T-cell (primary cell): ENCODE measurements around the gene DAPP1. TPM values are rescaled to one million over a fixed set of nuclear protein-coding genes. Genes with fewer than 3 reads are reported as not detected.

ENCODE experiments used
- ATAC-seq, 4 experiments: fragments of 200-7000 bp in 3 of 4; fragments of 150-1000 bp in 1 of 4; cut with Tn5 transposase; replicated peaks in 1 of 4; 1 replicate in 3 of 4; 2 replicates in 1 of 4; pipeline ENCODE4 v1.10.0; 2021; ENCODE audit warnings: moderate library complexity in 3 of 4, mild to moderate bottlenecking in 2 of 4, moderate number of reproducible peaks in 1 of 4
- CTCF ChIA-PET, 2 donors: fragments of 300-600 bp; sonication (Branson Sonifier 250); formaldehyde crosslinking; loops; one replicate each; lab custom pipeline; 2022; ENCODE audit warnings: antibody characterized with exemption in 2 of 2; lab: Charles Lee
- POLR2A ChIA-PET, 2 donors: fragments of 300-600 bp; sonication (Branson Sonifier 250); formaldehyde crosslinking; loops; one replicate each; lab custom pipeline; 2022; ENCODE audit warnings: antibody characterized with exemption in 2 of 2; lab: Charles Lee
- DNase-seq, 35 experiments: peaks; one replicate each; pipeline versions ENCODE4 v3.0.0 to v3.0.0-alpha.2; 2013 to 2023
- H3K27ac ChIP-seq: one replicate; pipeline ENCODE4 v1.5.1; 2013; ENCODE audit warnings: low read length
- H3K27me3 ChIP-seq, 2 experiments: replicated peaks in 1 of 2; 1 replicate in 1 of 2; 2 replicates in 1 of 2; pipeline versions ENCODE4 v1.6.1 to v1.7.0; 2013; ENCODE audit warnings: low read length in 1 of 2, mixed read lengths in 1 of 2; ENCODE audit not compliant: control insufficient read depth in 2 of 2, insufficient read depth in 2 of 2; ENCODE audit errors: extremely low read depth in 1 of 2
- H3K36me3 ChIP-seq, 2 donors: 1 replicate in 1 of 2; 2 replicates in 1 of 2; pipeline versions ENCODE4 v1.6.1 to v1.7.0; 2013; ENCODE audit warnings: low read length in 1 of 2; ENCODE audit not compliant: control insufficient read depth in 2 of 2, insufficient read depth in 1 of 2; ENCODE audit errors: extremely low read depth in 1 of 2
- H3K4me1 ChIP-seq, 2 experiments: 1 replicate in 1 of 2; 2 replicates in 1 of 2; pipeline versions ENCODE4 v1.6.1 to v1.7.0; 2013; ENCODE audit warnings: low read length in 2 of 2, mixed read lengths in 1 of 2; ENCODE audit not compliant: insufficient read depth in 2 of 2, control insufficient read depth in 1 of 2; ENCODE audit errors: extremely low read depth in 1 of 2
- H3K4me3 ChIP-seq, 2 donors: 1 replicate in 1 of 2; 2 replicates in 1 of 2; pipeline versions ENCODE4 v1.5.1 to v1.7.0; 2013; ENCODE audit warnings: mild to moderate bottlenecking in 2 of 2, low read length in 1 of 2, moderate library complexity in 1 of 2; ENCODE audit not compliant: control insufficient read depth in 1 of 2; ENCODE audit errors: extremely low read depth in 1 of 2
- H3K9me3 ChIP-seq: 2 replicates; pipeline ENCODE4 v1.7.0; 2013
- H3K27ac Mint-ChIP-seq, 2 donors: one replicate each; pipeline ENCODE4 v1.8.0; 2020 to 2021; ENCODE audit warnings: mild to moderate bottlenecking in 2 of 2, mixed read lengths in 2 of 2
- H3K27me3 Mint-ChIP-seq, 2 donors: one replicate each; pipeline ENCODE4 v1.8.0; 2021 to 2022; ENCODE audit warnings: mixed read lengths in 2 of 2
- H3K36me3 Mint-ChIP-seq: one replicate; pipeline ENCODE4 v1.8.0; 2021; ENCODE audit warnings: mixed read lengths
- H3K4me1 Mint-ChIP-seq, 3 donors: one replicate each; pipeline ENCODE4 v1.8.0; 2020 to 2022; ENCODE audit warnings: mixed read lengths in 3 of 3, mild to moderate bottlenecking in 1 of 3
- H3K4me3 Mint-ChIP-seq, 3 donors: one replicate each; pipeline ENCODE4 v1.8.0; 2020 to 2022; ENCODE audit warnings: mild to moderate bottlenecking in 3 of 3, mixed read lengths in 3 of 3, moderate library complexity in 3 of 3
- H3K9me3 Mint-ChIP-seq, 3 donors: one replicate each; pipeline ENCODE4 v1.8.0; 2020 to 2022; ENCODE audit warnings: mixed read lengths in 3 of 3
- WGBS: methylation state at CpG from one replicate; pipeline ENCODE4 v1.1.5; 2013; ENCODE audit warnings: missing lambda C conversion rate; ENCODE audit not compliant: insufficient coverage; 5-methylcytosine and 5-hydroxymethylcytosine counted together
- total RNA-seq, 35 experiments: library from RNA in 6 of 35; stranded (reverse) in 6 of 35; fragments of 120-200 nt in 1 of 35; gene quantifications; one replicate each; pipeline versions ENCODE4 v1.2.1 to v1.2.4 and lab custom pipeline; 2013 to 2026

DAPP1 gene
- total RNA-seq, 5 donors from 2014 or later (not counting 1 experiment from before 2014, with no cell fraction given): 12.9 to 18.7 (median 14.3) TPM

GRCh38 chr4:99844048-99844447 is 27.4 kb downstream of the DAPP1 start:
- Mint-ChIP-seq H3K36me3 (peaks cover 33% of the 10 kb centered on the region), H3K4me3 (no peak overlapping the region), H3K27ac (peak overlapping the region; percentile 5 to 80), H3K9me3 (no peaks in the 10 kb centered on the region), H3K4me1 (peaks cover 40 to 53% (median 42%) of the 10 kb centered on the region in 3 donors), H3K27me3 (no peaks in the 10 kb centered on the region)
- no peak for ATAC-seq
- peaks cover 0 to 4% of the 10 kb centered on the region in 2 donors for H3K36me3 ChIP-seq
- peaks cover 23 to 28% of the 10 kb centered on the region in 2 experiments for H3K4me1 ChIP-seq
- H3K4me3 ChIP-seq: no peak overlapping the region
- 100% methylated on average over 3 of the region's 7 CpGs for WGBS
- no peak overlapping the region for H3K27ac ChIP-seq
- ChIA-PET POLR2A (interaction anchor here in 1 of 2 donors (0.6 kb wide), 1 partner anchor 1900 kb away, joined by 3 read pairs; no protein-coding TSS in a partner anchor), CTCF (no interaction called here)
- no peak for DNase-seq
- H3K9me3 ChIP-seq: no peaks in the 10 kb centered on the region
- H3K27me3 ChIP-seq: no peaks in the 10 kb centered on the region

GRCh38 chr4:99845179-99845578 is 28.6 kb downstream of the DAPP1 start:
- Histone ChIP-seq H3K4me3 (no peak overlapping the region), H3K27ac (peak overlapping the region; percentile 62), H3K4me1 (peaks cover 23 to 28% of the 10 kb centered on the region in 2 experiments), H3K36me3 (no peaks in the 10 kb centered on the region), H3K27me3 (no peaks in the 10 kb centered on the region), H3K9me3 (no peaks in the 10 kb centered on the region)
- H3K4me3 Mint-ChIP-seq: peak overlapping the region in 1 of 3 donors; percentile 56
- H3K36me3 Mint-ChIP-seq: peaks cover 36% of the 10 kb centered on the region
- CTCF ChIA-PET: interaction anchor here (0.8 to 2.6 kb wide), 4 partner anchors 15 to 37 kb away, joined by 3 to 12 read pairs (median 6); partner anchors contain the start of gene DAPP1 (in 1 of the 2)
- POLR2A ChIA-PET: interaction anchor here in 1 of 2 donors (1.1 kb wide), 1 partner anchor 29 kb away, joined by 6 read pairs; the partner anchor contains the start of gene DAPP1
- H3K27me3 Mint-ChIP-seq: no peaks in the 10 kb centered on the region
- H3K9me3 Mint-ChIP-seq: no peaks in the 10 kb centered on the region
- DNase-seq (no peak), ATAC-seq (no peak)
- WGBS: no CpG with 5 or more reads among the region's 1 CpG
- peaks cover 40 to 58% (median 42%) of the 10 kb centered on the region in 3 donors for H3K4me1 Mint-ChIP-seq
- H3K27ac Mint-ChIP-seq: peak overlapping the region; percentile 94 to 96

- H3K9me3 Mint-ChIP-seq: no peaks in the 10 kb centered on the region
- H3K36me3 Mint-ChIP-seq: peaks cover 32% of the 10 kb centered on the region
These were observed 29.3 kb downstream of the DAPP1 start for GRCh38 chr4:99845708-99846469.

GRCh38 chr4:99846891-99847290 is 30.3 kb downstream of the DAPP1 start:
- Mint-ChIP-seq H3K36me3 (peaks cover 22% of the 10 kb centered on the region), H3K4me1 (peaks cover 39 to 60% (median 51%) of the 10 kb centered on the region in 3 donors), H3K4me3 (peak overlapping the region in 2 of 3 donors; percentile 32 to 61), H3K27me3 (no peaks in the 10 kb centered on the region), H3K27ac (peak overlapping the region; percentile 86 to 95), H3K9me3 (no peaks in the 10 kb centered on the region)
- ChIA-PET POLR2A (interaction anchor here (0.5 to 0.8 kb wide), 3 partner anchors 13 to 760 kb away, joined by 3 to 12 read pairs (median 3); no protein-coding TSS in a partner anchor), CTCF (interaction anchor here in 1 of 2 donors (2.6 kb wide), 1 partner anchor 38 kb away, joined by 12 read pairs; no protein-coding TSS in a partner anchor)
- Histone ChIP-seq H3K4me1 (peaks cover 28 to 33% of the 10 kb centered on the region in 2 experiments), H3K27me3 (no peaks in the 10 kb centered on the region), H3K4me3 (no peak overlapping the region), H3K27ac (peak overlapping the region; percentile 62), H3K36me3 (no peaks in the 10 kb centered on the region), H3K9me3 (no peaks in the 10 kb centered on the region)
- ATAC-seq: no peak
- WGBS: no CpG with 5 or more reads among the region's 1 CpG
- no peak for DNase-seq

More at GRCh38 chr4:99845708-99846469, 29.3 kb downstream of the DAPP1 start:
- CTCF ChIA-PET: interaction anchor here (0.7 to 2.6 kb wide), 5 partner anchors 14 to 37 kb away, joined by 3 to 12 read pairs (median 4); partner anchors contain the start of gene DAPP1 (in 1 of the 2)
- Mint-ChIP-seq H3K27me3 (no peaks in the 10 kb centered on the region), H3K27ac (peak overlapping the region; percentile 94 to 96), H3K4me1 (peaks cover 40 to 60% (median 44%) of the 10 kb centered on the region in 3 donors), H3K4me3 (peak overlapping the region; percentile 35 to 56 (median 51))
- DNase-seq (peak in 2 of 35 experiments; percentile 4 to 33), ATAC-seq (peak; percentile 54 to 83 (median 66))
- Histone ChIP-seq H3K9me3 (no peaks in the 10 kb centered on the region), H3K27ac (peak overlapping the region; percentile 62), H3K27me3 (no peaks in the 10 kb centered on the region), H3K4me3 (no peak overlapping the region), H3K4me1 (peaks cover 25 to 28% of the 10 kb centered on the region in 2 experiments), H3K36me3 (no peaks in the 10 kb centered on the region)
- POLR2A ChIA-PET: interaction anchor here (0.5 to 1.1 kb wide), 3 partner anchors 10 to 30 kb away, joined by 3 to 6 read pairs (median 3); partner anchors contain the start of gene DAPP1 (in 1 of the 2)
- no CpG with 5 or more reads among the region's 2 CpGs for WGBS

- Mint-ChIP-seq H3K4me3 (peak overlapping the region; percentile 43 to 61 (median 50)), H3K36me3 (peaks cover 18% of the 10 kb centered on the region), H3K27ac (peak overlapping the region; percentile 86 to 95), H3K9me3 (no peaks in the 10 kb centered on the region), H3K27me3 (no peaks in the 10 kb centered on the region), H3K4me1 (peaks cover 43 to 64% (median 51%) of the 10 kb centered on the region in 3 donors)
- ChIA-PET POLR2A (interaction anchor here in 1 of 2 donors (0.6 kb wide), 1 partner anchor 761 kb away, joined by 12 read pairs; no protein-coding TSS in a partner anchor), CTCF (interaction anchor here in 1 of 2 donors (2.6 kb wide), 1 partner anchor 39 kb away, joined by 12 read pairs; no protein-coding TSS in a partner anchor)
- Histone ChIP-seq H3K27ac (peak overlapping the region; percentile 62), H3K36me3 (no peaks in the 10 kb centered on the region), H3K4me3 (no peak overlapping the region), H3K4me1 (peaks cover 28 to 33% of the 10 kb centered on the region in 2 experiments), H3K27me3 (no peaks in the 10 kb centered on the region), H3K9me3 (no peaks in the 10 kb centered on the region)
- 39% methylated on average over 3 of the region's 10 CpGs for WGBS
- ATAC-seq (peak in 3 of 4 experiments; percentile 44 to 60 (median 59)), DNase-seq (peak in 1 of 35 experiments; percentile 49)
These were observed 30.8 kb downstream of the DAPP1 start for GRCh38 chr4:99847362-99847976.
